K562 (cell line): ENCODE results near the gene REC8. TPM values are rescaled to one million over a fixed set of nuclear protein-coding genes. Genes with fewer than 3 reads are reported as not detected.
A peak's percentile ranks its signal among the peaks of the same experiment; 100 is the strongest.

Experiments
- KAT7 ChIP-seq: sonication (generic); formaldehyde crosslinking; IDR thresholded peaks from 2 replicates; pipeline ENCODE4 v1.8.0; 2022; ENCODE audit warnings: missing genetic modification reagents, mild to moderate bottlenecking, borderline replicate concordance
- MTA3 ChIP-seq: fragments of 450-650 bp; formaldehyde crosslinking; IDR thresholded peaks from 2 replicates; pipeline ENCODE4 v1.6.1; 2017; ENCODE audit warnings: mild to moderate bottlenecking, borderline replicate concordance
- NR2C1 ChIP-seq, 2 experiments: fragments of 450-650 bp; IDR thresholded peaks; 2 replicates each; pipeline ENCODE4 v1.6.1; 2017; ENCODE audit warnings: mild to moderate bottlenecking in 2 of 2, antibody characterized with exemption in 1 of 2, inconsistent platforms in 1 of 2, missing compliant biosample characterization in 1 of 2, missing genetic modification characterization in 1 of 2
- ZNF282 ChIP-seq: sonication (generic); formaldehyde crosslinking; IDR thresholded peaks from 2 replicates; pipeline ENCODE4 v1.8.1; 2023; ENCODE audit warnings: missing genetic modification reagents
- ZNF584 ChIP-seq: fragments of 200-800 bp; sonication (Bioruptor generic); IDR thresholded peaks from 2 replicates; pipeline ENCODE4 v1.6.1; 2016; ENCODE audit warnings: low read depth, mild to moderate bottlenecking, missing genetic modification characterization, missing compliant biosample characterization
- ZNF79 ChIP-seq: fragments of 250-450 bp; sonication (Bioruptor Pico); IDR thresholded peaks from 2 replicates; pipeline ENCODE4 v1.4.0; 2020; ENCODE audit warnings: low read depth, mild to moderate bottlenecking, moderate library complexity
- polyA plus RNA-seq, 8 experiments: library from polyadenylated mRNA; depleted of rRNA in 4 of 8; stranded (reverse) in 5 of 8; unstranded in 3 of 8; fragments of >200 nt; fragmentation: Nextera tagmentation in 2 of 8; fragmentation: Illumina TruSeq in 1 of 8; extraction: Ambion mirVana in 2 of 8; extraction: Trizol in 1 of 8; gene quantifications; 2 replicates each; pipeline versions ENCODE4 v1.2.1 to v1.2.3, GENCODE V29; 2011 to 2014; ENCODE audit warnings: inconsistent platforms in 1 of 8, missing spikeins in 1 of 8
- total RNA-seq, 7 experiments: library from RNA; depleted of rRNA in 6 of 7; stranded (reverse); fragments of >200 nt in 6 of 7; fragmentation: Illumina TruSeq in 2 of 7; extraction: Trizol in 2 of 7; gene quantifications; 2 replicates each; pipeline versions ENCODE4 v1.2.1 to v1.2.3, GENCODE V29; 2011 to 2021; ENCODE audit warnings: low replicate concordance in 1 of 7
- TF ChIP-seq, protein P1 (sequence below), 2 experiments: fragments of 450-650 bp in 1 of 2; sonication (generic) in 1 of 2; formaldehyde crosslinking in 1 of 2; IDR thresholded peaks in 1 of 2; conservative IDR thresholded peaks in 1 of 2; 2 replicates each; pipeline versions ENCODE4 v1.6.1 to v1.8.1; 2016 to 2023; ENCODE audit warnings: mild to moderate bottlenecking in 2 of 2, moderate library complexity in 2 of 2, inconsistent platforms in 1 of 2, missing genetic modification reagents in 1 of 2
- TF ChIP-seq, protein P2 (sequence below): fragments of 450-650 bp; formaldehyde crosslinking; IDR thresholded peaks from 2 replicates; pipeline ENCODE4 v1.4.0; 2022; ENCODE audit warnings: mild to moderate bottlenecking, moderate library complexity
- TF ChIP-seq, protein P3 (sequence below): fragments of 450-650 bp; IDR thresholded peaks from 2 replicates; pipeline ENCODE4 v1.6.1; 2017; ENCODE audit warnings: antibody characterized with exemption, mild to moderate bottlenecking

REC8 gene
- total and polyA plus RNA-seq, 9 of the 15 experiments (the other 6 are each of a cell fraction or from before 2014, with no cell fraction given): 0.11 to 2.5 (median 0.85) TPM

DNA sequence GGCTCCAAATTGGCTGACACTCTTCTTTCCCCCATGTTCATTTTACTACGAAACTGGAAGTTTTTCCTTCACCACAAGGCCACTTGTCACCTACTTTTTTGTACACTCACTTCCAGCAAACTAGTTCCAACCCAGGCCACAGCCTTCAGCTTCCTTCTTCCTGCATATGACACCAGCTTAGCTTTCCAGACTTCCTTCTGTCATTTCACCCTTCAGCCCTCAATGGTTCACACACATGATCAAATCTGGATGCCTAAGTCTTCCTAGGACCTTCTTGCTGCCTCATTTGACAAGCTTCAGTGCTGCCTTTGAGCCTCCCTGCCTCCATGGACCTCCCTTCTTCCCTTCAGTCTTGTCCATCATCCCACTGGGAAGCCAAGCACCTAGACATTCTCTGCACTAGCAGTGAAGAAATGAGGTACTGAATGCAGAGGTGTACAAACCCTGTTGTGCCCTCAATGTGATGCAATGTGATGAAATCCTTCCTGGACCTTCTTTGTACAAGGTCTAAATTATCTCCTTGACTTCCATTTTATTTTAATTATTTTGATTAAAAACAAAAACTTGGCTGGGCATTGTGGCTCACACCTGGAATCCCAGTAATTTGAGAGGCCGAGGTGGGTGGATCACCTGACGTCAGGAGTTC lies 4.3 kb upstream of the REC8 start (continued):
- TF ChIP-seq, protein P1, sequence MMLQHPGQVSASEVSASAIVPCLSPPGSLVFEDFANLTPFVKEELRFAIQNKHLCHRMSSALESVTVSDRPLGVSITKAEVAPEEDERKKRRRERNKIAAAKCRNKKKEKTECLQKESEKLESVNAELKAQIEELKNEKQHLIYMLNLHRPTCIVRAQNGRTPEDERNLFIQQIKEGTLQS (IDR thresholded peaks at IDR 0.05): peak; percentile 53; the same call in 1 of the 2 replicates
- TF ChIP-seq, protein P1 (CRISPR knock-in tag; conservative IDR thresholded peaks at IDR 0.05): no peak
- TF ChIP-seq ZNF584 (CRISPR knock-in tag) (peak; percentile 72; the same call in 1 of the 2 replicates), ZNF282 (no peak), ZNF79 (no peak), KAT7 (CRISPR knock-in tag) (no peak), MTA3 (no peak), NR2C1 (IDR thresholded peaks at IDR 0.05) (no peak), NR2C1 (tag; IDR thresholded peaks at IDR 0.05) (peak; percentile 11; the same call in 1 of the 2 replicates)
- TF ChIP-seq, protein P2, sequence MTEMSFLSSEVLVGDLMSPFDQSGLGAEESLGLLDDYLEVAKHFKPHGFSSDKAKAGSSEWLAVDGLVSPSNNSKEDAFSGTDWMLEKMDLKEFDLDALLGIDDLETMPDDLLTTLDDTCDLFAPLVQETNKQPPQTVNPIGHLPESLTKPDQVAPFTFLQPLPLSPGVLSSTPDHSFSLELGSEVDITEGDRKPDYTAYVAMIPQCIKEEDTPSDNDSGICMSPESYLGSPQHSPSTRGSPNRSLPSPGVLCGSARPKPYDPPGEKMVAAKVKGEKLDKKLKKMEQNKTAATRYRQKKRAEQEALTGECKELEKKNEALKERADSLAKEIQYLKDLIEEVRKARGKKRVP (CRISPR knock-in tag): 0 out of 2 replicates have a peak, but pooled peaks have one; percentile 67
- TF ChIP-seq, protein P3, sequence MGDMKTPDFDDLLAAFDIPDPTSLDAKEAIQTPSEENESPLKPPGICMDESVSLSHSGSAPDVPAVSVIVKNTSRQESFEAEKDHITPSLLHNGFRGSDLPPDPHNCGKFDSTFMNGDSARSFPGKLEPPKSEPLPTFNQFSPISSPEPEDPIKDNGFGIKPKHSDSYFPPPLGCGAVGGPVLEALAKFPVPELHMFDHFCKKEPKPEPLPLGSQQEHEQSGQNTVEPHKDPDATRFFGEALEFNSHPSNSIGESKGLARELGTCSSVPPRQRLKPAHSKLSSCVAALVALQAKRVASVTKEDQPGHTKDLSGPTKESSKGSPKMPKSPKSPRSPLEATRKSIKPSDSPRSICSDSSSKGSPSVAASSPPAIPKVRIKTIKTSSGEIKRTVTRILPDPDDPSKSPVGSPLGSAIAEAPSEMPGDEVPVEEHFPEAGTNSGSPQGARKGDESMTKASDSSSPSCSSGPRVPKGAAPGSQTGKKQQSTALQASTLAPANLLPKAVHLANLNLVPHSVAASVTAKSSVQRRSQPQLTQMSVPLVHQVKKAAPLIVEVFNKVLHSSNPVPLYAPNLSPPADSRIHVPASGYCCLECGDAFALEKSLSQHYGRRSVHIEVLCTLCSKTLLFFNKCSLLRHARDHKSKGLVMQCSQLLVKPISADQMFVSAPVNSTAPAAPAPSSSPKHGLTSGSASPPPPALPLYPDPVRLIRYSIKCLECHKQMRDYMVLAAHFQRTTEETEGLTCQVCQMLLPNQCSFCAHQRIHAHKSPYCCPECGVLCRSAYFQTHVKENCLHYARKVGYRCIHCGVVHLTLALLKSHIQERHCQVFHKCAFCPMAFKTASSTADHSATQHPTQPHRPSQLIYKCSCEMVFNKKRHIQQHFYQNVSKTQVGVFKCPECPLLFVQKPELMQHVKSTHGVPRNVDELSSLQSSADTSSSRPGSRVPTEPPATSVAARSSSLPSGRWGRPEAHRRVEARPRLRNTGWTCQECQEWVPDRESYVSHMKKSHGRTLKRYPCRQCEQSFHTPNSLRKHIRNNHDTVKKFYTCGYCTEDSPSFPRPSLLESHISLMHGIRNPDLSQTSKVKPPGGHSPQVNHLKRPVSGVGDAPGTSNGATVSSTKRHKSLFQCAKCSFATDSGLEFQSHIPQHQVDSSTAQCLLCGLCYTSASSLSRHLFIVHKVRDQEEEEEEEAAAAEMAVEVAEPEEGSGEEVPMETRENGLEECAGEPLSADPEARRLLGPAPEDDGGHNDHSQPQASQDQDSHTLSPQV: 0 out of 2 replicates have a peak, but pooled peaks have one; percentile 35
